ENCODE measurements around the gene ISYNA1. TPM values are rescaled to one million over a fixed set of nuclear protein-coding genes. Genes with fewer than 3 reads are reported as not detected.
A peak's percentile ranks its signal among the peaks of the same experiment; 100 is the strongest.

Gene ISYNA1
- total and polyA plus RNA-seq, 2 donors (not counting 1 experiment from before 2014, with no cell fraction given): 22.6 to 28.3 TPM

GRCh38 chr19:18392926-18393325, 45.0 kb downstream of the ISYNA1 start:
- no peak for TF ChIP-seq EZH2 (IDR thresholded peaks at IDR 0.05; ENCODE audit: borderline replicate concordance, insufficient read depth, low read depth, low read length, poor library complexity, severe bottlenecking)
- TF ChIP-seq, protein P1, sequence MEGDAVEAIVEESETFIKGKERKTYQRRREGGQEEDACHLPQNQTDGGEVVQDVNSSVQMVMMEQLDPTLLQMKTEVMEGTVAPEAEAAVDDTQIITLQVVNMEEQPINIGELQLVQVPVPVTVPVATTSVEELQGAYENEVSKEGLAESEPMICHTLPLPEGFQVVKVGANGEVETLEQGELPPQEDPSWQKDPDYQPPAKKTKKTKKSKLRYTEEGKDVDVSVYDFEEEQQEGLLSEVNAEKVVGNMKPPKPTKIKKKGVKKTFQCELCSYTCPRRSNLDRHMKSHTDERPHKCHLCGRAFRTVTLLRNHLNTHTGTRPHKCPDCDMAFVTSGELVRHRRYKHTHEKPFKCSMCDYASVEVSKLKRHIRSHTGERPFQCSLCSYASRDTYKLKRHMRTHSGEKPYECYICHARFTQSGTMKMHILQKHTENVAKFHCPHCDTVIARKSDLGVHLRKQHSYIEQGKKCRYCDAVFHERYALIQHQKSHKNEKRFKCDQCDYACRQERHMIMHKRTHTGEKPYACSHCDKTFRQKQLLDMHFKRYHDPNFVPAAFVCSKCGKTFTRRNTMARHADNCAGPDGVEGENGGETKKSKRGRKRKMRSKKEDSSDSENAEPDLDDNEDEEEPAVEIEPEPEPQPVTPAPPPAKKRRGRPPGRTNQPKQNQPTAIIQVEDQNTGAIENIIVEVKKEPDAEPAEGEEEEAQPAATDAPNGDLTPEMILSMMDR (IDR thresholded peaks at IDR 0.05): no peak
- H3K4me1 ChIP-seq (ENCODE audit: control insufficient read depth in 2 of 2, insufficient read depth in 2 of 2, low read length in 2 of 2): peaks cover 39 to 48% of the 10 kb centered on the region in 2 donors
- no peaks in the 10 kb centered on the region for H3K9me3 Mint-ChIP-seq (ENCODE audit: insufficient read depth)
- POLR2A ChIA-PET: interaction anchor here (1.0 kb wide), 1 partner anchor 9 kb away, joined by 4 read pairs; no protein-coding TSS in a partner anchor
- H3K27ac Mint-ChIP-seq: peak overlapping the region; percentile 41
- no peak for ATAC-seq (ENCODE audit: low read depth)
- CTCF ChIA-PET: interaction anchor here (0.6 to 10.6 kb wide), 3 partner anchors 20 to 113 kb away, joined by 3 to 196 read pairs (median 6); no protein-coding TSS in a partner anchor
- no peak overlapping the region for H2AFZ ChIP-seq (ENCODE audit: insufficient read depth, low read depth, low read length, poor library complexity, severe bottlenecking)
- H3K79me2 ChIP-seq (ENCODE audit: control insufficient read depth, insufficient read depth, low read length): peaks cover 3% of the 10 kb centered on the region
- H3K4me3 Mint-ChIP-seq: peak overlapping the region; percentile 45
- H3K4me3 ChIP-seq (ENCODE audit: control extremely low read depth in 1 of 5, extremely low read depth in 1 of 5, insufficient read depth in 1 of 5, low read depth in 2 of 5, low read length in 4 of 5): peak overlapping the region in 1 of 5 experiments; percentile 55
- DNase-seq: no peak
- H3K27ac ChIP-seq (ENCODE audit: low read length in 2 of 2): no peak overlapping the region
- peaks cover 54% of the 10 kb centered on the region for H3K4me1 Mint-ChIP-seq
- no peaks in the 10 kb centered on the region for H4K20me1 ChIP-seq (ENCODE audit: control insufficient read depth, insufficient read depth, low read length, poor library complexity, severe bottlenecking)
- intact Hi-C loops (cut with micrococcal nuclease): no loop called here
- H3K27me3 Mint-ChIP-seq: no peaks in the 10 kb centered on the region
- WGBS (ENCODE audit: insufficient coverage): 12% methylated on average over 3 of the region's 5 CpGs
- peaks cover 0 to 8% (median 5%) of the 10 kb centered on the region in 3 donors for H3K9me3 ChIP-seq (ENCODE audit: control extremely low read depth in 1 of 3, control insufficient read depth in 2 of 3, insufficient read depth in 1 of 3, low read length in 2 of 3)
- H3K4me2 ChIP-seq (replicated peaks; ENCODE audit: low read depth, low read length, poor library complexity, severe bottlenecking): peak overlapping the region; percentile 55
- H3K27me3 ChIP-seq (replicated peaks in 1 of 4; ENCODE audit: control extremely low read depth in 1 of 4, control insufficient read depth in 3 of 4, insufficient read depth in 4 of 4, low read length in 3 of 4): peaks cover 0 to 5% (median under 1%) of the 10 kb centered on the region in 4 experiments
- no peak overlapping the region for H3K9ac ChIP-seq (ENCODE audit: low read length)
- H3K36me3 ChIP-seq (replicated peaks in 1 of 2; ENCODE audit: control extremely low read depth in 1 of 2, control insufficient read depth in 1 of 2, extremely low read depth in 1 of 2, insufficient read depth in 2 of 2, low read length in 1 of 2): peaks cover 0 to 3% of the 10 kb centered on the region in 2 experiments

GRCh38 chr19:18392417-18392816, 45.5 kb downstream of the ISYNA1 start:
- H3K36me3 ChIP-seq (replicated peaks in 1 of 2; ENCODE audit: control extremely low read depth in 1 of 2, control insufficient read depth in 1 of 2, extremely low read depth in 1 of 2, insufficient read depth in 2 of 2, low read length in 1 of 2): peaks cover 0 to 3% of the 10 kb centered on the region in 2 experiments

More at GRCh38 chr19:18392417-18392816, 45.5 kb downstream of the ISYNA1 start:
- Histone ChIP-seq H3K4me2 (replicated peaks; ENCODE audit: low read depth, low read length, poor library complexity, severe bottlenecking) (peak overlapping the region; percentile 55), H2AFZ (ENCODE audit: insufficient read depth, low read depth, low read length, poor library complexity, severe bottlenecking) (no peak overlapping the region), H3K27me3 (replicated peaks in 1 of 4; ENCODE audit: control extremely low read depth in 1 of 4, control insufficient read depth in 3 of 4, insufficient read depth in 4 of 4, low read length in 3 of 4) (peaks cover 0 to 5% (median under 1%) of the 10 kb centered on the region in 4 experiments), H3K4me1 (ENCODE audit: control insufficient read depth in 2 of 2, insufficient read depth in 2 of 2, low read length in 2 of 2) (peaks cover 36 to 48% of the 10 kb centered on the region in 2 donors), H3K9ac (ENCODE audit: low read length) (no peak overlapping the region), H3K4me3 (ENCODE audit: control extremely low read depth in 1 of 5, extremely low read depth in 1 of 5, insufficient read depth in 1 of 5, low read depth in 2 of 5, low read length in 4 of 5) (peak overlapping the region in 1 of 5 experiments; percentile 55), H3K79me2 (ENCODE audit: control insufficient read depth, insufficient read depth, low read length) (no peaks in the 10 kb centered on the region), H3K9me3 (ENCODE audit: control extremely low read depth in 1 of 3, control insufficient read depth in 2 of 3, insufficient read depth in 1 of 3, low read length in 2 of 3) (peaks cover 0 to 5% (median 5%) of the 10 kb centered on the region in 3 donors), H4K20me1 (ENCODE audit: control insufficient read depth, insufficient read depth, low read length, poor library complexity, severe bottlenecking) (no peaks in the 10 kb centered on the region), H3K27ac (ENCODE audit: low read length in 2 of 2) (no peak overlapping the region)
- ChIA-PET CTCF (interaction anchor here (0.6 to 10.6 kb wide), 3 partner anchors 21 to 113 kb away, joined by 3 to 196 read pairs (median 6); no protein-coding TSS in a partner anchor), POLR2A (interaction anchor here (1.0 kb wide), 1 partner anchor 9 kb away, joined by 4 read pairs; no protein-coding TSS in a partner anchor)
- H3K27ac Mint-ChIP-seq: no peak overlapping the region
- ATAC-seq (ENCODE audit: low read depth) (peak; percentile 13), DNase-seq (peak; percentile 54)
- peak overlapping the region; percentile 50 for H3K4me3 Mint-ChIP-seq
- intact Hi-C loops (cut with micrococcal nuclease): no loop called here
- no peaks in the 10 kb centered on the region for H3K27me3 Mint-ChIP-seq
- WGBS (ENCODE audit: insufficient coverage): 0% methylated on average over 1 of the region's 11 CpGs
- TF ChIP-seq EZH2 (IDR thresholded peaks at IDR 0.05; ENCODE audit: borderline replicate concordance, insufficient read depth, low read depth, low read length, poor library complexity, severe bottlenecking): no peak
- TF ChIP-seq, protein P1 (IDR thresholded peaks at IDR 0.05): no peak
- no peaks in the 10 kb centered on the region for H3K9me3 Mint-ChIP-seq (ENCODE audit: insufficient read depth)
- H3K4me1 Mint-ChIP-seq: peaks cover 51% of the 10 kb centered on the region
